Embryonic facial prominence (tissue), 1 donor: ENCODE measurements around the gene ZNF70.

Experiments
- DNase-seq: peaks from one replicate; pipeline ENCODE4 v3.0.0-alpha.2; 2016; ENCODE audit errors: extremely low spot score

Gene ZNF70

GRCh38 chr22:23779083-23779482 lies 28.2 kb upstream of the ZNF70 start:
- DNase-seq, result no peak

GRCh38 chr22:23778577-23778900 lies 27.6 kb upstream of the ZNF70 start:
- no peak for DNase-seq

- no peak for DNase-seq
These were observed 27.1 kb upstream of the ZNF70 start for GRCh38 chr22:23777776-23778576.

GRCh38 chr22:23775779-23776375 lies 25.0 kb upstream of the ZNF70 start:
- no peak for DNase-seq

GRCh38 chr22:23774922-23775436 lies 24.1 kb upstream of the ZNF70 start:
- no peak for DNase-seq

GRCh38 chr22:23774114-23774921 lies 23.4 kb upstream of the ZNF70 start:
- no peak for DNase-seq

- DNase-seq, result no peak
These were observed 22.7 kb upstream of the ZNF70 start for GRCh38 chr22:23773483-23774113.

- no peak for DNase-seq
These were observed 21.9 kb upstream of the ZNF70 start, which contains the start of gene MMP11 for GRCh38 chr22:23772649-23773473. MMP11 (plus strand) TSS chr22:23772849; CDS start chr22:23772871, 22 bp downstream.

- DNase-seq, result no peak
These were observed 21.4 kb upstream of the ZNF70 start for GRCh38 chr22:23772315-23772648.

- DNase-seq, result no peak
These were observed 18.5 kb upstream of the ZNF70 start for GRCh38 chr22:23769321-23769965.

- no peak for DNase-seq
These were observed 17.0 kb upstream of the ZNF70 start, which contains the start of gene CHCHD10 for GRCh38 chr22:23767673-23768548. CHCHD10 (minus strand) TSS chr22:23767972; CDS start chr22:23767874, 98 bp downstream.

- no peak for DNase-seq
These were observed 16.4 kb upstream of the ZNF70 start for GRCh38 chr22:23767303-23767672.

- DNase-seq, result no peak
These were observed 14.3 kb upstream of the ZNF70 start for GRCh38 chr22:23764899-23765881.

- DNase-seq, result no peak
These were observed 13.0 kb upstream of the ZNF70 start for GRCh38 chr22:23763954-23764353.

GRCh38 chr22:23763579-23763945 lies 12.7 kb upstream of the ZNF70 start:
- DNase-seq, result no peak

GRCh38 chr22:23762842-23763578 lies 12.1 kb upstream of the ZNF70 start, which contains the start of gene C22orf15:
C22orf15 (plus strand) TSS chr22:23762990; CDS start chr22:23763307, 317 bp downstream.
- no peak for DNase-seq

GRCh38 chr22:23760056-23760455 lies 9.1 kb upstream of the ZNF70 start:
- DNase-seq, result no peak

- DNase-seq, result no peak
These were observed 8.7 kb upstream of the ZNF70 start for GRCh38 chr22:23759566-23759965.
